Cardiac muscle cell (in vitro differentiated cells and primary cell): ENCODE measurements around the gene AVPR2. TPM values are rescaled to one million over a fixed set of nuclear protein-coding genes. Genes with fewer than 3 reads are reported as not detected.

Source experiments
- DNase-seq, 2 donors: peaks; one replicate each; pipeline versions ENCODE4 v3.0.0 to v3.0.0-alpha.2; 2010 to 2017; ENCODE audit warnings: low read depth in 1 of 2, low spot score in 1 of 2
- H3K27ac ChIP-seq: fragments of 200-600 bp; sonication (generic); 2 replicates; pipeline ENCODE4 v1.5.1; 2016
- H3K27me3 ChIP-seq: fragments of 200-600 bp; sonication (generic); 2 replicates; pipeline ENCODE4 v1.6.0; 2016; ENCODE audit warnings: control low read depth
- H3K36me3 ChIP-seq: fragments of 200-600 bp; sonication (generic); 2 replicates; pipeline ENCODE4 v1.5.1; 2016; ENCODE audit warnings: control low read depth
- H3K4me1 ChIP-seq: fragments of 200-600 bp; sonication (generic); 2 replicates; pipeline ENCODE4 v1.8.1; 2017; ENCODE audit warnings: low read depth, mild to moderate bottlenecking, mixed run types
- H3K4me3 ChIP-seq: fragments of 200-600 bp; sonication (generic); 2 replicates; pipeline ENCODE4 v1.5.1; 2016; ENCODE audit warnings: mild to moderate bottlenecking
- H3K9me3 ChIP-seq: fragments of 200-600 bp; sonication (generic); 2 replicates; pipeline ENCODE4 v1.5.1; 2017; ENCODE audit warnings: low read depth, mild to moderate bottlenecking, control low read depth
- polyA plus RNA-seq: library from polyadenylated mRNA; unstranded; fragments of >200 nt; fragmentation: Nextera tagmentation; extraction: Ambion mirVana; gene quantifications from 2 replicates; pipeline ENCODE4 v1.2.1, GENCODE V29; 2016
- total RNA-seq: library from RNA; depleted of rRNA; stranded (reverse); fragments of >200 nt; gene quantifications from 2 replicates; pipeline ENCODE4 v1.2.3, GENCODE V29; 2016
- TF ChIP-seq, protein P1 (sequence below): IDR thresholded peaks from 2 replicates; pipeline ENCODE4 v1.5.1; 2012; ENCODE audit warnings: low read depth, mild to moderate bottlenecking, low read length

The AVPR2 gene
- total and polyA plus RNA-seq, 2 experiments from 2014 or later, result 0.11 TPM; not detected in 1

DNA sequence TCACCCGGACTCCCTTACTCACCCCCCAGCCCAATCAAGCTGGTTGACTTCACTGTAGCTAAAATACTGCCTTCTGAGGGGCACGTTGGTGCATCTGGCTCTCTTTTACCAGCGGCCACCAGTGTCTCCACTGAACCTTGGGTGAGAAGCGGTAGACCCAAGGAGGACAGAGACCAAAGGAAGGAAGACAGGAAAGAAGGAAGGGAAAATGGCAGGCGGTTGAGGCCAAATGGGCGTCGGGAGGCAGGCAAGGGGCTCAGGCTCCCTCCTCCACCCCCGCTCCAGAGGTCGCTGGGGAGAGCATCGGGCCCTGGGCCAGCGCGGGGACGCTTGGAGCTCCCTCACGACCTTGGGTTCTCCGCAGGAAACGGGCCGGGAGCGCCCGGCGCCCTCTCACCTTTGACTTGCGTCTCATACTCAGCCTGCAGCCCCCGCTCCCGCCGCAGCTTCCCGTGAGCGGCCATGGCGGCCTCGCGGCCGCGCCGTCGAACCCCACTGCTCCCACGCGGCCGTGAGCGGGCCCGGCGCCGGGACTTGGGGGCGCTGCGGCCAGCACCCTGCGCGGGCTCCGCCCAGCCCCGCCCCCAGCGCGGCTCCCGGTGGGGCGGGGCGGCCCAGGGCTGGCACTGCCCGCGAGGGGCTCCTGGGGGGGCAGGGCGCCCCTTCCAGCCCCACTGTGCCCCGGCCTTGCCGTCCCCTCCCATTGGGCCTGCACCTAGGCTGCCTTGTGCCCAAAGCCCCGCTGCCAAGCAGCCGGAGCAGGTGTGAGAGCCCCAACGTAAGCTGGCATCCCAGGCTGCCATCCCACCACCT lies 21.5 kb downstream of the AVPR2 start, which contains the start of gene ARHGAP4:
TSS of gene ARHGAP4 (minus strand) at position 526 of the 813 bp plus-strand sequence. CDS start at position 464, 62 bp downstream.
- Histone ChIP-seq H3K36me3 (no peaks in the 10 kb centered on the region), H3K27ac (peak within 1 kb of the TSS; percentile 96), H3K27me3 (no peaks in the 10 kb centered on the region), H3K4me1 (peaks cover 11% of the 10 kb centered on the region), H3K9me3 (no peaks in the 10 kb centered on the region), H3K4me3 (no peak within 1 kb of the TSS)
- TF ChIP-seq, protein P1, sequence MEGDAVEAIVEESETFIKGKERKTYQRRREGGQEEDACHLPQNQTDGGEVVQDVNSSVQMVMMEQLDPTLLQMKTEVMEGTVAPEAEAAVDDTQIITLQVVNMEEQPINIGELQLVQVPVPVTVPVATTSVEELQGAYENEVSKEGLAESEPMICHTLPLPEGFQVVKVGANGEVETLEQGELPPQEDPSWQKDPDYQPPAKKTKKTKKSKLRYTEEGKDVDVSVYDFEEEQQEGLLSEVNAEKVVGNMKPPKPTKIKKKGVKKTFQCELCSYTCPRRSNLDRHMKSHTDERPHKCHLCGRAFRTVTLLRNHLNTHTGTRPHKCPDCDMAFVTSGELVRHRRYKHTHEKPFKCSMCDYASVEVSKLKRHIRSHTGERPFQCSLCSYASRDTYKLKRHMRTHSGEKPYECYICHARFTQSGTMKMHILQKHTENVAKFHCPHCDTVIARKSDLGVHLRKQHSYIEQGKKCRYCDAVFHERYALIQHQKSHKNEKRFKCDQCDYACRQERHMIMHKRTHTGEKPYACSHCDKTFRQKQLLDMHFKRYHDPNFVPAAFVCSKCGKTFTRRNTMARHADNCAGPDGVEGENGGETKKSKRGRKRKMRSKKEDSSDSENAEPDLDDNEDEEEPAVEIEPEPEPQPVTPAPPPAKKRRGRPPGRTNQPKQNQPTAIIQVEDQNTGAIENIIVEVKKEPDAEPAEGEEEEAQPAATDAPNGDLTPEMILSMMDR, result no peak
- no peak for DNase-seq

DNA sequence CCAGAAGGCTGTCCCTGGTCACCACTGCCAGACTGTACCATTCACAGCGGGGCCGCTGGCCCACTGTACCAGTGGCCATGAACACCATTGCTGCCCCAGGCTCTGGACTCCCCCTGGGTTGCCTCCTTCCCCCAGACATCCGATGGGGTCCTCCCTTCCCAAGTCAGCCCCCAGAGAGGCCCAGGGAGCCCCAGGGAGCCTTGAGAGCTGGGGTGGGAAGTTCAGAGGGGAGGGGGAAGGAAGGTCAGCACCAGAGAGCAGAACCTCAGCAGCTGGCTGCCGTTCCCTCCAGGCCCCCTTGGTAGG lies 22.0 kb downstream of the AVPR2 start:
- Histone ChIP-seq H3K4me1 (peaks cover 11% of the 10 kb centered on the region), H3K27me3 (no peaks in the 10 kb centered on the region), H3K36me3 (no peaks in the 10 kb centered on the region), H3K9me3 (no peaks in the 10 kb centered on the region), H3K27ac (peak overlapping the region; percentile 96), H3K4me3 (no peak overlapping the region)
- DNase-seq, result no peak
- TF ChIP-seq, protein P1, result no peak

DNA sequence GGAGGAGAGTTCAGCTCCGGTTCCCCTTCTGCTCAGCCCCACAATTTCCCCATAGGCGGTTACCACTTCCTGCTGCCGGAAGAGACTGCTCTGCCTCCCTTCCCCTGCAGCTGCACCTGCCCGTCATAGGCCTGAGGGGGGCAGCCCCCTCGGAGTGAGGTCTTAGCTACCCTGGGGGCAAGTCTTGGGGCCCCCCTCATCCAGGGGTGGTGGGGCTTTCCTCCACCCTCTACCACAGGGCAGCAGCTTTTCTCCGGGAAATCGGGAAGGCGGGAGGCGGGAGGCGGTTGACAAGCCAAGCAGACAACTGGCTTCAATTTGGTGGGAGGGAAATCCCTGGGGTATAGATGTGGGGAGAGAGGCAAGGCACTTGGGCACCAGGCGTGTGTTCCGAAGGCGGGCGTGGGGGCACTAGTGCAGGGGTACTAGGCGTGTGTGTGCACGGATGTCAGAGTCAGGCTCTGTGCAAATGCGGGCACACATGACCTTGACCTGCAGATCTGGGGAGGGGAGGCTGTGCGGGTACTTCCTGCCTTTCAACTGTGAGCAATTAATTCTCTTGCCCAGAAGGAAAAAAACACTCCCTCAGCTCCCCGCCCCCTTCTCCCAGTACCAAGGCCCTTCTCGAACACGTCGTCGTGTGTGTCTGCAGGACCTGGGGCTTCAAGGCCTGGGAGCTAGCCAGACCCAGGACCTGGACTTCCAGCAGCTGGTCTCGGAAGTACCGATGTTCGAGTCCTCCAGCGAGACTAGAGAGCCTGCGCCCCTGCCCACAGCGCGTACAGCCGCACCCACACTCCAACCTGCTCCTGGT lies 22.6 kb downstream of the AVPR2 start:
- Histone ChIP-seq H3K9me3 (no peaks in the 10 kb centered on the region), H3K27ac (peak overlapping the region; percentile 96), H3K36me3 (no peaks in the 10 kb centered on the region), H3K4me3 (peak overlapping the region; percentile 53), H3K4me1 (peaks cover 11% of the 10 kb centered on the region), H3K27me3 (no peaks in the 10 kb centered on the region)
- TF ChIP-seq, protein P1, result no peak
- DNase-seq, result peak in 1 of 2 donors; percentile 51

DNA sequence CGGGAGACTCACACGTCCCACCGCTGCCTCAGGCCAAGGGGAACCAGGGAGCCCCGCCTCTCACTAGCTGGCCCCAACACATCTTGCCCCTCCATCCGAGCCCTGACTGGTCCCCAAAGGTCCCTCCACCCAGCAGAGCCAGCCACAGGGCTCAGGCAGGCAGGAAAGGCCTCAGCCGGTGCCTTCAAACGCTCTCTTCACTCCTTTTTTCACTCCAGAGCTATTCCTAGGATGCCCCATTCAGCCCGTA lies 23.1 kb downstream of the AVPR2 start:
- TF ChIP-seq, protein P1, result no peak

DNA sequence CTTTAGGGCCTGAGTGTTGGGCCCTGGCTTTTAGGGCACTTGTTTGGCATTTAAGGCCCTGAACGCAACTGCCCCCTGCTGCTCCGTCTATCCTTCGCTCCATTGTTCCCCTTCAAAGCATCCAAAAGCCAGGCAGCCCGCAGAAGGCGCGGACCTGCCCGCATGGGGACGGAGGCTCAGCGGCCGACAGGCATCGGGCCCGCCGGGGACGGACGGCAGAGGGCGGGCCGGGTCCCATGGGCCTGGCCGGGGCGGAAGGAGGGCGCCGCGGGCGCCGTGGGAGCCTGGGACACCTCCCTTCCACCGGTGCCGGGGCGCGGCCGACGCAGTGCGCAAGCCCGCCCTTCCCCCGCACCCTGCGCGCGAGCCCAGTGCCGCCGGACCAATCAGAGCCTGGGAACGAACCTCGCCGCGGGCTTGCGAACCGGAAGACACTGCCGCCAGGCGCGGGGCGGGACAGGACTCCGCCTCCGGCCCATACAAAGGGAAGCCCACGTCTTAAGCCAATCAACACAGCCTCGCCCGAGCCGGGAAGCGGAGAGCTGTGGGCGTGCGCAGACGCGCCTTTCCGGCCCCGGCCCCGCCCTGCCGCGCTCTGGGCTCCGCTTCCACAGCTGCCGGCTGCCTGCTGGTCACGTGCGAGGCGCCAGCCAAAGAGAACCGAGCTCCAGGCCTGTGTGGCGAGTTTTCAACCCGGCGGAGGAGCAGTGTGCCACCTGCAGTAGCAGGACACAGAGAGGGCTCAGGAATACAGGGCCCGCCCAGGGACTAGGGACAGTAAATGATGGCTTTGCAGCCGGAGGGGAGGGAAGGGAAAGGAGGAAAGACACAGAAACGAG lies 23.7 kb downstream of the AVPR2 start:
- Histone ChIP-seq H3K36me3 (no peaks in the 10 kb centered on the region), H3K4me3 (peak overlapping the region; percentile 53), H3K27me3 (no peaks in the 10 kb centered on the region), H3K27ac (peak overlapping the region; percentile 96), H3K9me3 (no peaks in the 10 kb centered on the region), H3K4me1 (peaks cover 11% of the 10 kb centered on the region)
- peak; percentile 94 to 98 for DNase-seq
- TF ChIP-seq, protein P1, result peak; percentile 27

More for the DNA sequence above, 23.1 kb downstream of the AVPR2 start:
- Histone ChIP-seq H3K36me3 (no peaks in the 10 kb centered on the region), H3K4me1 (peaks cover 11% of the 10 kb centered on the region), H3K27me3 (no peaks in the 10 kb centered on the region), H3K9me3 (no peaks in the 10 kb centered on the region), H3K27ac (peak overlapping the region; percentile 96), H3K4me3 (peak overlapping the region; percentile 53)
- no peak for DNase-seq
